ENCODE measurements around the gene DCXR. TPM values are rescaled to one million over a fixed set of nuclear protein-coding genes. Genes with fewer than 3 reads are reported as not detected.

DCXR gene
- total and polyA plus RNA-seq, 2 of the 13 experiments (the other 11 are each of a cell fraction or from before 2014, with no cell fraction given): 287 to 311 TPM

DNA sequence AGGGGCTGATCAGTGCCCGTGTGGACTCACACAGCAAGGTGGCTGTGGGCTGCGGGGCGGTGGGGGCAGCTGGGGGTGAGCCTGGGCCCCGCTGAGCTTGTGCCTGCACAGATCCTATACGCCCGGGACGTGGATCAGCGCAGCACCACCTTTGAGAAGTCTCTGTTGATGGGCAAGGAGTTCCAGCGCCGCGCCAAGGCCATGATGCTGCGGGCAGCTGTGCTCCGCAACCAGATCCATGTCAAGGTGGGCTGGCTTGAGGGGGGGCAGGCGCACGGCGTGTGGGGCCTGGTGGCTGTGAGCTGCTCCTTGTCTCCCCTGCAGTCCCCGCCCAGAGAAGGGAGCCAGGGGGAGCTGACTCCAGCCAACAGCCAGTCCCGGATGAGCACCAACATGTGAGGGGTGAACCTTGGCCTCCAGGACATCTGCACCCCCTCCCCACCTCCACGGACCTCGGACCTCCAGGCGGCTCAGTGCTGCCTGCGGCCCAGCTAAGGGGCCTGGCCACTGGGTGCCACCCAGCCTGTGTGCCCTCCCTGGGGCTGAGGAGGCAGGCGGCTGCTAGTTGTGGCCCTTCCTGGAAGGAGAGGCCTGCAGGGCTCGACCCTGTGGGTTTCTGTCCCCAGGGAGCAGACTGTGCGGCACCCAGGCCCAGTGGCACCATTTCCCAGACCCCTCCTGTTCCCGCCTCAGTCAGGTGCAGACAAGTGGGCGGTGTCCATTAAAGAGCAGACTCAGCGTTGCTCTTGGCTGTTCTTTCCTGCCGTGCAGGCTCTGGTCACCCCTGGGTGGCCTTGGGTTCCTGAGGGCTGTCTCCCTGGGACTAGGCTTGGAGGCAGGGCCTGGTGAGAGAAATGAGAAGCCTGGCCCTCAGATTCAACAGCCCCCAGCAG lies 19.5 kb upstream of the DCXR start (continued):
- TF ChIP-seq ZBTB7B (CRISPR knock-in tag; IDR thresholded peaks at IDR 0.05): peak; percentile 90
- peak; percentile 48; the same call in 1 of the 2 replicates for TF ChIP-seq ZNF619 (CRISPR knock-in tag; IDR thresholded peaks at IDR 0.05)
- peak; percentile 55; the same call in 1 of the 2 replicates for TF ChIP-seq ARHGAP35 (CRISPR knock-in tag; IDR thresholded peaks at IDR 0.05; ENCODE audit: borderline replicate concordance)
- peak; percentile 74; the same call in 1 of the 2 replicates for TF ChIP-seq MYC (CRISPR knock-in tag; IDR thresholded peaks at IDR 0.05; ENCODE audit: borderline replicate concordance)
- TF ChIP-seq ZNF205 (CRISPR knock-in tag; IDR thresholded peaks at IDR 0.05): peak; percentile 78
- 0 out of 2 replicates have a peak, but pooled peaks have one; percentile 11 for TF ChIP-seq ZNF550 (CRISPR knock-in tag; IDR thresholded peaks at IDR 0.05; ENCODE audit: borderline replicate concordance)
- peak; percentile 73; the same call in 1 of the 2 replicates for TF ChIP-seq ZNF792 (CRISPR knock-in tag; IDR thresholded peaks at IDR 0.05)
- TF ChIP-seq ZNF547 (CRISPR knock-in tag; IDR thresholded peaks at IDR 0.05): peak; percentile 54; the same call in 1 of the 2 replicates
- peak; percentile 95 for TF ChIP-seq HNF4A (CRISPR knock-in tag; IDR thresholded peaks at IDR 0.05)
- TF ChIP-seq, protein P1, sequence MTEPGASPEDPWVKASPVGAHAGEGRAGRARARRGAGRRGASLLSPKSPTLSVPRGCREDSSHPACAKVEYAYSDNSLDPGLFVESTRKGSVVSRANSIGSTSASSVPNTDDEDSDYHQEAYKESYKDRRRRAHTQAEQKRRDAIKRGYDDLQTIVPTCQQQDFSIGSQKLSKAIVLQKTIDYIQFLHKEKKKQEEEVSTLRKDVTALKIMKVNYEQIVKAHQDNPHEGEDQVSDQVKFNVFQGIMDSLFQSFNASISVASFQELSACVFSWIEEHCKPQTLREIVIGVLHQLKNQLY (CRISPR knock-in tag; IDR thresholded peaks at IDR 0.05): no peak
- TF ChIP-seq, protein P2, sequence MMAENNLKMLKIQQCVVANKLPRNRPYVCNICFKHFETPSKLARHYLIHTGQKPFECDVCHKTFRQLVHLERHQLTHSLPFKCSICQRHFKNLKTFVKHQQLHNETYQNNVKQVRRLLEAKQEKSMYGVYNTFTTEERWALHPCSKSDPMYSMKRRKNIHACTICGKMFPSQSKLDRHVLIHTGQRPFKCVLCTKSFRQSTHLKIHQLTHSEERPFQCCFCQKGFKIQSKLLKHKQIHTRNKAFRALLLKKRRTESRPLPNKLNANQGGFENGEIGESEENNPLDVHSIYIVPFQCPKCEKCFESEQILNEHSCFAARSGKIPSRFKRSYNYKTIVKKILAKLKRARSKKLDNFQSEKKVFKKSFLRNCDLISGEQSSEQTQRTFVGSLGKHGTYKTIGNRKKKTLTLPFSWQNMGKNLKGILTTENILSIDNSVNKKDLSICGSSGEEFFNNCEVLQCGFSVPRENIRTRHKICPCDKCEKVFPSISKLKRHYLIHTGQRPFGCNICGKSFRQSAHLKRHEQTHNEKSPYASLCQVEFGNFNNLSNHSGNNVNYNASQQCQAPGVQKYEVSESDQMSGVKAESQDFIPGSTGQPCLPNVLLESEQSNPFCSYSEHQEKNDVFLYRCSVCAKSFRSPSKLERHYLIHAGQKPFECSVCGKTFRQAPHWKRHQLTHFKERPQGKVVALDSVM (CRISPR knock-in tag; IDR thresholded peaks at IDR 0.05): peak; percentile 78
- peak; percentile 37; the same call in 1 of the 2 replicates for TF ChIP-seq SSRP1 (CRISPR knock-in tag; IDR thresholded peaks at IDR 0.05)
- 0 out of 2 replicates have a peak, but pooled peaks have one; percentile 29 for TF ChIP-seq KLF12 (CRISPR knock-in tag; IDR thresholded peaks at IDR 0.05; ENCODE audit: borderline replicate concordance)
- TF ChIP-seq PCBP2 (optimal IDR thresholded peaks at IDR 0.05; ENCODE audit: low read depth, low read length, poor library complexity, severe bottlenecking): no peak
- no peak for TF ChIP-seq CENPX (CRISPR knock-in tag; IDR thresholded peaks at IDR 0.05)
- 0 out of 2 replicates have a peak, but pooled peaks have one; percentile 11 for TF ChIP-seq CEBPG (CRISPR knock-in tag; IDR thresholded peaks at IDR 0.05)
- TF ChIP-seq ZNF674 (CRISPR knock-in tag; IDR thresholded peaks at IDR 0.05; ENCODE audit: low read depth): peak; percentile 87; the same call in 1 of the 2 replicates
- TF ChIP-seq GATAD2A (CRISPR knock-in tag; IDR thresholded peaks at IDR 0.05): 0 out of 2 replicates have a peak, but pooled peaks have one; percentile 34
- TF ChIP-seq TSC22D2 (CRISPR knock-in tag; IDR thresholded peaks at IDR 0.05; ENCODE audit: borderline replicate concordance): no peak
- no peak for TF ChIP-seq NR3C1 (CRISPR knock-in tag; IDR thresholded peaks at IDR 0.05)
- peak; percentile 77; the same call in 1 of the 2 replicates for TF ChIP-seq HDAC2 (CRISPR knock-in tag; IDR thresholded peaks at IDR 0.05)
- no peak; the same call in 1 of the 2 replicates for TF ChIP-seq DR1 (CRISPR knock-in tag; IDR thresholded peaks at IDR 0.05)
- peak; percentile 35; the same call in 1 of the 2 replicates for TF ChIP-seq ELF1 (CRISPR knock-in tag; IDR thresholded peaks at IDR 0.05)
- TF ChIP-seq ZNF343 (CRISPR knock-in tag; IDR thresholded peaks at IDR 0.05): peak; percentile 90; the same call in 1 of the 2 replicates
- peak; percentile 24; the same call in 1 of the 2 replicates for TF ChIP-seq MEIS2 (CRISPR knock-in tag; IDR thresholded peaks at IDR 0.05)
- TF ChIP-seq DMAP1 (CRISPR knock-in tag; IDR thresholded peaks at IDR 0.05): peak; percentile 73; the same call in 1 of the 2 replicates
- TF ChIP-seq GTF3A (CRISPR knock-in tag; conservative IDR thresholded peaks at IDR 0.05): peak; percentile 46; the same call in 1 of the 2 replicates
- TF ChIP-seq ZNF232 (CRISPR knock-in tag; IDR thresholded peaks at IDR 0.05; ENCODE audit: borderline replicate concordance): peak; percentile 66; the same call in 1 of the 2 replicates
- peak; percentile 89 for TF ChIP-seq KDM5B (CRISPR knock-in tag; IDR thresholded peaks at IDR 0.05; ENCODE audit: borderline replicate concordance)
- TF ChIP-seq TCF12 (IDR thresholded peaks at IDR 0.05): no peak
- peak; percentile 83; the same call in 1 of the 2 replicates for TF ChIP-seq TCF12 (CRISPR knock-in tag; IDR thresholded peaks at IDR 0.05)
